HG02588 (cell line): ENCODE data around the gene PROSER3.
"Not testable (repeated sequence)": the region's sequence is repeated elsewhere in the genome, so short reads cannot be mapped to it uniquely, and the experiment has no call there.

Experiments
- ATAC-seq: cut with Tn5 transposase; IDR thresholded peaks from one replicate; pipeline ENCODE4 v1.9.1; 2021; ENCODE audit warnings: mild to moderate bottlenecking, moderate library complexity; ENCODE audit not compliant: unreplicated experiment

The PROSER3 gene

DNA sequence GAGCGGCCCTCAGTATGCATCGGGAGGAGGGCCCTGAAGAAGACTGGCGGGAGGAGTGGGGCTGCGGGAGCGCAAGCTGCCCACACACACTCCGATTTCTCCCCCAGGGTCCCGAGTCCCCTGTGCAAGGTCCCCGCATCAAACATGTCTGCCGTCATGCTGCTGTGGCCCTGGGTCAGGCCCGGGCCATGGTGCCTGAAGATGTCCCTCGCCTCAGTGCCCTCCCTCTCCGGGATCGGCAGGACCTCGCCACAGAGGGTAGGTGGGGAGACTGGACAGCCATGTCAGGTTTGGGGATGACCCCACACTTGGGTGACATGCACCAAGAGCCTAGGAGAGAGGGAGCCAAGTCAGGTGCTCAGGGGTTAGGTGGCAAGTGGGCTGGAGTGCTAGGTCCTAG lies 35.5 kb upstream of the PROSER3 start:
- ATAC-seq: no peak

DNA sequence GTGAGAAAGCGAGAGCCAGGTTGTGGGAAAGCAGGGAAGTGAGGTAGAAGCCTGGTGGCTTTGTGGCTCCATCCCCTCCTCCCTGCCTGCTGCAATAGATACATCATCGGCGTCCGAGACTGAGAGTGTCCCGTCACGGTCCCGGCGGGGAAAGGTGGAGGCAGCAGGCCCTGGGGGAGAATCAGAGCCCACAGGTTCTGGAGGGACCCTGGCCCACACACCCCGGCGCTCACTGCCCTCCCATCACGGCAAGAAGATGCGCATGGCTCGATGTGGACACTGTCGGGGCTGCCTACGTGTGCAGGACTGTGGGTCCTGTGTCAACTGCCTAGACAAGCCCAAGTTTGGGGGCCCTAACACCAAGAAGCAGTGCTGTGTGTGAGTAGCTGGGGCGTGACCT lies 35.1 kb upstream of the PROSER3 start:
- no peak for ATAC-seq

DNA sequence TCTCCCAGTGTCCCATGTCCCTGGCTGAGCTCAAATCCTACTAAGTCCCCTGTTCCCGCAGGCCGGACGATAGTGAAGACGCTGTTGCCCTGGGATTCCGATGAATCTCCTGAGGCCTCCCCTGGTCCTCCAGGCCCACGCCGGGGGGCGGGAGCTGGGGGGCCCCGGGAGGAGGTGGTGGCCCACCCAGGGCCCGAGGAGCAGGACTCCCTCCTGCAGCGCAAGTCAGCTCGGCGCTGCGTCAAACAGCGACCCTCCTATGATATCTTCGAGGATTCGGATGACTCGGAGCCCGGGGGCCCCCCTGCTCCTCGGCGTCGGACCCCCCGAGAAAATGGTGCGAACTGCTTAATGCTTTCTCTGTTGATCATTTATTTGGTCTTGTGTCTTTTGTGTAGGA lies 34.3 kb upstream of the PROSER3 start:
- no peak for ATAC-seq

DNA sequence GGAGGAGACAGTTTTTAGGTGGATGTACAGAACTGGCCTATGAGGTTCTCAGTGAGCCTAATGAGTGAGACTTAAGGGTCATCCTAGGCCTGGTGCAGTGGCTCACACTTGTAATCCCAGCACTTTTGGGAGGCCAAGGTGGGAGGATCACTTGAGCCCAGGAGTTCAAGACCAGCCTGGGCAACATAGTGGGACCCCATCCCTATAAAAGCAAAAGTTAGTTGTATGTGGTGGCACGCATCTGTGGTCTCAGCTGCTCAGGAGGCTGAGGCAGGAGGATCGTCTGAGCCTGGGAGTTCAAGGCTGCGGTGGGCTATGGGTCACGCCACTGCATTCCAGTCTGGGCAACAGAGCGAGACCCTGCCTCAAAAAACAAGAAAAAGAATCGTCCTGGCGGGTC lies 33.8 kb upstream of the PROSER3 start:
- not testable (repeated sequence) for ATAC-seq

DNA sequence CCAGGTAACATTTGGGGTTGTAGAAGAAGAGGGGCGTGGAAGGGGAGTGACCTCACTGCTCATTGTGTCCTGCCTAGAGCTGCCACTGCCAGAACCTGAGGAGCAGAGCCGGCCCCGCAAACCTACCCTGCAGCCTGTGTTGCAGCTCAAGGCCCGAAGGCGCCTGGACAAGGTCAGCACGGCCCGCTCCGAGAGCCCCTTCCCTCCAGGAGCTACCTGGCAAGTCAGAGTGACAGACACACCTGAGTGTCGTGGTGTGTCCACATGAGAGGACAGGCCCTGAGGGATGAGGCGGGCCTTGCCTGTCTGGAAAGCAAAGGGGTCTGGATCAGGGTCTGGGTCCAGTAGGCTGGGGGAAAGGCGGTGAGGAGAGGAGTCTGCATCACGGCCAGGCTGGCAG lies 33.4 kb upstream of the PROSER3 start:
- no peak for ATAC-seq

DNA sequence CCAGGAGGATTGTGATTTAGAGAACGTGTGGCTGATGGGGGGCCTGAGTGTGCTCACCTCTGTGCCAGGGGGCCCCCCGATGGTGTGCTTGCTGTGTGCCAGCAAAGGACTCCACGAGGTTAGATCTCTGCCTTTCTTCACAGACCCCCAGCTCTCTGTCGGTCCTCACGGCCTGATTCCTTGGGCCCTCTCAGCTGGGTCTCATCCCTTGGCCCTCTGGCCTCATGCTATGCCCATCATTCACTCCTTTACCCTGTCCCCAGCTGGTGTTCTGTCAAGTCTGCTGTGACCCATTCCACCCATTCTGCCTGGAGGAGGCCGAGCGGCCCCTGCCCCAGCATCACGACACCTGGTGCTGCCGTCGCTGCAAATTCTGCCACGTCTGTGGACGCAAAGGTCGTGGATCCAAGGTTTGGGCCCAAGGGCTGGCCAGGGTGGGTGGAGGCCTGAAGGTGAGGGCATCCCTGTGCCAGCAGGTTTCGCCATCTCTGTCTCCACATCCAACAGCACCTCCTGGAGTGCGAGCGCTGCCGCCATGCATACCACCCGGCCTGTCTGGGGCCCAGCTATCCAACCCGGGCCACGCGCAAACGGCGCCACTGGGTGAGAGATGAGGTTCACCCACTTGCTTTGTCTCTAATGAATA lies 32.6 kb upstream of the PROSER3 start:
- no peak for ATAC-seq

DNA sequence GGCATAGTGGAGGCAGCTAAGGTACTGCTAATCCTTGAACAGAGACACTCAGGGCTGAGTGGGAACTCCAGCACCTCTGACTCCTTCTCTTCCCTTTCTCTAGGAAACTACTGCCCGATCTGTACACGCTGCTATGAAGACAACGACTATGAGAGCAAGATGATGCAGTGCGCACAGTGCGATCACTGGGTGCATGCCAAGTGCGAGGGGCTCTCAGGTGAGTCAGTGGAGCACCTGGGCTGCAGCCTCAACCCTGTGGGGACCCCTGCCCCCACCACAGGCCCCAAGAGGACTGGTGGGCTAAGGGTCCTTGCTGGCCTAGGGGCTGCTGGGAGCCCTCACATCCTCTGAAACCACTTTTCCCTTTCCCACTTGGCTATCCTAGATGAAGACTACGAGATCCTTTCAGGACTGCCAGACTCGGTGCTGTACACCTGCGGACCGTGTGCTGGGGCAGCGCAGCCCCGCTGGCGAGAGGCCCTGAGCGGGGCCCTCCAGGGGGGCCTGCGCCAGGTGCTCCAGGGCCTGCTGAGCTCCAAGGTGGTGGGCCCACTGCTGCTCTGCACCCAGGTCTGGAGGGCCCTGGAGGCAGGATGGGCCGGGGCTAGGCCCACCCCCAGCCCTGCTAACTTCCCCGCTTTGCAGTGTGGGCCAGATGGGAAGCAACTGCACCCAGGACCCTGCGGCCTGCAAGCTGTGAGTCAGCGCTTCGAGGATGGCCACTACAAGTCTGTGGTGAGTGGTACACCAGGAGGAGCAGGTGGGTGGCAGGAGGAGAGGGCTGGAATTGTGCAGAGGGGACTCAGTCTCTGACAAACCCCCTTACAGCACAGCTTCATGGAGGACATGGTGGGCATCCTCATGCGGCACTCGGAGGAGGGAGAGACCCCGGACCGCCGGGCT lies 30.7 kb upstream of the PROSER3 start:
- ATAC-seq: no peak

DNA sequence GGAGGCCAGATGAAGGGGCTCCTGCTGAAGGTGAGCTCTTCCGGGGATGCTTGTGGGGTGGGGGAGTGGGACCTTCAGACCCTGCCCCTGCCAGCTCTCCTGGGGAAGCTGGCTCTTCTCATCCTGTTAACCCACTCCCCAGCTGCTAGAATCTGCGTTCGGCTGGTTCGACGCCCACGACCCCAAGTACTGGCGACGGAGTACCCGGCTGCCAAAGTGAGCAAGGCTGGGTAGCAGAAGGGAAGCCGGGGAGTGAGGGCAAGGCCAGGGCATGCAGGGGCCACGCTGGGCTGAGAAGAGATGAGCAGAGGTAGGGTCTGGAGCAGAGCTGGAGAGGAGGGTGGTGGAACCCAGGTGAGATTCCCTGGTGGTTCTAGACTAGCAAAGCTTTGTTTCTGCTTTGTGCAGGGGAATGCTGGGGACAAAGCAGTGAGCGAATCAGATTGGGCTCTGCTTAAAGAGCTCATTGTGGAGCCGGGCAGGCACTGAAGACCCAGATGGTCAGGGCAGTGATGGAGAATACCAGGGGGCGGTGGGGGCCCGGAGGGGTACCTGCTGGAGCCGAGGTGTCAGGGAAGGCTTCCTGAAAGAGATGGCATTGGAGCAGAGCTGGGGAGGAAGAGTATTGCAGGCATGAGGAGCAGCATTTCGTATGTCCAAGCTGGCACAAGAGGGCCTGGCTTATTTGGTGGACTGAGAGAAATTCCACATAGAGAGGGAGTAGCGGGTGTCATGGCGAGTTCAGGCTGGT lies 29.8 kb upstream of the PROSER3 start:
- ATAC-seq: no peak

DNA sequence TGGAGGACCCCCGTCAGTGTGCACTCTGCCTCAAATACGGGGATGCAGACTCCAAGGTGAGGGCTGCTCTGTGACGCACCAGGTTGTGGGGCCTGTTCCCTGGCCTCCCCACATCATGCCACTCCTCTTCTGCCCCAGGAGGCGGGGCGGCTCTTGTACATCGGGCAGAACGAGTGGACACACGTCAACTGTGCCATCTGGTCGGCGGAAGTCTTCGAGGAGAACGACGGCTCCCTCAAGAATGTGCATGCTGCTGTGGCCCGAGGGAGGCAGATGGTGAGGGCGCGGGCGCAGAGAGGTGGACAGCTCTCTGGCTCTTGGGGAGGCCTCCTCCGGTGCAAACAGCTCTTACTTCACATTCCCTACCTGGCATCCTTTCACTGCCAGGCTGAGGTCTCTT lies 29.0 kb upstream of the PROSER3 start:
- ATAC-seq: no peak

DNA sequence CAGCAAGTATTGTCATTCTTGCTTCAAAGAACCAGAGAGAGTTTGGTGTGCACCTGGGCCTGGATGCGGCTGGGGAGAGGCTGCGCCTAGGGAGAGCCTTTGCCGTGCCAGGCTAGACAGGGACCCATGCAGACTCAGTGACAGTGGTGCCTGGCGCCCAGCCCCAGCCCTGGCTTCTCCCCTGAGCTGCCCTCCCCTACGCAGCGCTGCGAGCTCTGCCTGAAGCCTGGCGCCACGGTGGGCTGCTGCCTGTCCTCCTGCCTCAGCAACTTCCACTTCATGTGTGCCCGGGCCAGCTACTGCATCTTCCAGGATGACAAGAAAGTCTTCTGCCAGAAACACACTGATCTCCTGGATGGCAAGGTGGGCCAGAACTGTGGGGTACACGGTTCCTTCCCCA lies 28.2 kb upstream of the PROSER3 start:
- ATAC-seq: no peak

DNA sequence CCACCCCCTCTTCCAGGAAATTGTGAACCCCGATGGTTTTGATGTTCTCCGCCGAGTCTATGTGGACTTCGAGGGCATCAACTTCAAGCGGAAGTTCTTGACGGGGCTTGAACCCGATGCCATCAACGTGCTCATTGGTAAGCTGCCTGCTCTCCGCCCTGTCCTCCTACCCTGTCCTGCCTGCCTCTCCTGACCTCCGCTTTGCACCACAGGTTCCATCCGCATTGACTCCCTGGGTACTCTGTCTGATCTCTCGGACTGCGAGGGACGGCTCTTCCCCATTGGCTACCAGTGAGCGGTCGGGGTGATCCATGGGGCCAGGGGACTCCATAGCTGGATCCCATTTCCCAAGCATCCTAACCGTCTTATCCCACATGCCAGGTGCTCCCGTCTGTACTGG lies 27.6 kb upstream of the PROSER3 start:
- ATAC-seq: no peak

DNA sequence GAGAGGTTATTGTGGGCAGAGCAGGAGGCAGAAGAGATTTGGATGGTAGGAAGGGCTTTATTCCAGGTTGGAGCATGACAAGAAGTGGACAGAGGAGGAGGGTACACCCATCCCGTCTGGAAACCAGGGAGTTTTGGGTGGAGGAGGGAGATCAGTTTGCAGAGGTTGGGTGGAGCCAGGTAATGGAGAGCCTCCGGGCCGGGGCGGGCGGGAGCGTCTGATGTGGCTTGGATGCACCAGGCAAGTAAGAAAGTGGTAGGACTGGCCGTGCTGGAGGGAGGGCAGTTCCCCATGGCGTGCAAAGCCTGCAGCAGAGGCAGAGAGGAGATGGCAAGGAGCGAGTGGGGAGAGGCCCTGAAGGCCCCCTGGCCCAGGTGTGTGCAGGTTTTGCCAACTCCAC lies 26.6 kb upstream of the PROSER3 start:
- no peak for ATAC-seq

DNA sequence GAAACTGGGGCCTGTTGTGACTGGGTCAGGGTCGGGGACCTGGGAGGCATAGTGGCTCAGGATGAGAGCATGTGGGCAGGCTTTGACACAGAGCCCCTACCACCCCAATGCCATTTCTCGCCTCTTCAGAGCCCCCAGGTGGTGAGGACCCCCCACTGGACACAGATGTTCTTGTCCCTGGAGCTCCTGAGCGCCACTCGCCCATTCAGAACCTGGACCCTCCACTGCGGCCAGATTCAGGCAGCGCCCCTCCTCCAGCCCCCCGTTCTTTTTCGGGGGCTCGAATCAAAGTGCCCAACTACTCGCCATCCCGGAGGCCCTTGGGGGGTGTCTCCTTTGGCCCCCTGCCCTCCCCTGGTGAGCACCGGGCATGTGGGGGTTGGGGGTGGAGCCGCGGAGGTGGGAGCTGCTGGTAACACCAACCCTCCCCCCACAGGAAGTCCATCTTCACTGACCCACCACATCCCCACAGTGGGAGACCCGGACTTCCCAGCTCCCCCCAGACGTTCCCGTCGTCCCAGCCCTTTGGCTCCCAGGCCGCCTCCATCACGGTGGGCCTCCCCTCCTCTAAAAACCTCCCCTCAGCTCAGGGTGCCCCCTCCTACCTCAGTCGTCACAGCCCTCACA lies 26.1 kb upstream of the PROSER3 start:
- ATAC-seq: no peak

DNA sequence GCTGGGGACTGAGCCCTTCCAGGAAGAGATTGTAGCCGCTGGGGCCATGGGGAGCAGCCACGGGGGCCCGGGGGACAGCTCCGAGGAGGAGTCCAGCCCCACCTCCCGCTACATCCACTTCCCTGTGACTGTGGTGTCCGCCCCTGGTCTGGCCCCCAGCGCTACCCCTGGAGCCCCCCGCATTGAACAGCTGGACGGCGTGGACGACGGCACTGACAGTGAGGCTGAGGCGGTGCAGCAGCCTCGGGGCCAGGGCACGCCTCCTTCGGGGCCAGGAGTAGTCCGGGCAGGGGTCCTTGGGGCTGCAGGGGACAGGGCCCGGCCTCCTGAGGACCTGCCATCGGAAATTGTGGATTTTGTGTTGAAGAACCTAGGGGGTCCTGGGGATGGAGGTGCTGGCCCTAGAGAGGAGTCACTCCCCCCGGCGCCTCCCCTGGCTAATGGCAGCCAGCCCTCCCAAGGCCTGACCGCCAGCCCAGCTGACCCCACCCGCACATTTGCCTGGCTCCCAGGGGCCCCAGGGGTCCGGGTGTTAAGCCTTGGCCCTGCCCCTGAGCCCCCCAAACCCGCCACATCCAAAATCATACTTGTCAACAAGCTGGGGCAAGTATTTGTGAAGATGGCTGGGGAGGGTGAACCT lies 25.3 kb upstream of the PROSER3 start:
- no peak for ATAC-seq

DNA sequence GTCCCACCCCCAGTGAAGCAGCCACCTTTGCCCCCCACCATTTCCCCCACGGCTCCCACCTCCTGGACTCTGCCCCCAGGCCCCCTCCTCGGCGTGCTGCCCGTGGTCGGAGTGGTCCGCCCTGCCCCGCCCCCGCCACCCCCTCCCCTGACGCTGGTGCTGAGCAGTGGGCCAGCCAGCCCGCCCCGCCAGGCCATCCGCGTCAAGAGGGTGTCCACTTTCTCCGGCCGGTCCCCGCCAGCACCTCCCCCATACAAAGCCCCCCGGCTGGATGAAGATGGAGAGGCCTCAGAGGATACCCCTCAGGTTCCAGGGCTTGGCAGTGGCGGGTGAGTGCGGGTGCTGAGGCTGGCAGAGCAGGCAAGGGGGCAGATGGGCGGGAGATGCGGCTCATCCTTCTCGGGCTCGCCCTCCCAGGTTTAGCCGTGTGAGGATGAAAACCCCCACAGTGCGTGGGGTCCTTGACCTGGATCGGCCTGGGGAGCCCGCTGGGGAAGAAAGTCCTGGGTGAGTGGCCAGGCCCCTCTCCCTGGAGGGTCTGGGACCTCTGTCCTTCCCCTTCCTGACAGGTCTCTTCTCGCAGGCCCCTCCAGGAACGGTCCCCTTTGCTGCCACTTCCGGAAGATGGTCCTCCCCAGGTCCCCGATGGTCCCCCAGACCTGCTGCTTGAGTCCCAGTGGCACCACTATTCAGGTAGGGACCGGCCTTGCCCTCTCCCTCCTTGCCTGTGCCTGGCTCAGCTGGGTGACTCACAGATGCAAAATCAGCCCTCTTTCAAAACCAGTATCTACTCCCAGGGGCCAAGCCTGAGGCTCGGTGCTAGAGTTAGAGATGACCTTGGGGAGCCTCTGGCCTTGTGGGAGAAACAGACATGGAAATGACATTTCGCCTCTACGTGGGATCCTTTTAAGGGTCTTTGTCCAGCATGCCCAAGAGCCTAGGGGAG lies 24.5 kb upstream of the PROSER3 start:
- ATAC-seq: no peak

DNA sequence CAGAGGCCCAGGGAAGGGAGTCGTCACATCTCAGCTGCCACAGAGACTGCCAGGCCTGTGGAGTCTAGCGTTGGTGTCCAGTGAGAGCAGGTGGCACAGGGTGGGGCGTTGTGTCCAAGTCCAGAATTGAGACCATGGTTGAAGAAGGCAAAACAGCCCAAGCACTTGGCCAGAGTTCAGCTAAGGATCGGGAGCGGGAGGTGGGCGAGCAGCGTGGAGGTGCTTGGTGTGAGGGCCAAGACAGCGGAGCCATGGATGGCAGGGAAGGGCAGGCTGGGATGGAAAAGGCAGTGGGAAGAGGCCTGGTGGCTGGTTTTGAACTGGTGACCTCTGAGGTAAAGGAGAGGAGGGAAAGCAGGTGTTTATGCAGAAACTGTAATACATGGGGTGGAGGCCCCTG lies 23.7 kb upstream of the PROSER3 start:
- ATAC-seq: no peak

DNA sequence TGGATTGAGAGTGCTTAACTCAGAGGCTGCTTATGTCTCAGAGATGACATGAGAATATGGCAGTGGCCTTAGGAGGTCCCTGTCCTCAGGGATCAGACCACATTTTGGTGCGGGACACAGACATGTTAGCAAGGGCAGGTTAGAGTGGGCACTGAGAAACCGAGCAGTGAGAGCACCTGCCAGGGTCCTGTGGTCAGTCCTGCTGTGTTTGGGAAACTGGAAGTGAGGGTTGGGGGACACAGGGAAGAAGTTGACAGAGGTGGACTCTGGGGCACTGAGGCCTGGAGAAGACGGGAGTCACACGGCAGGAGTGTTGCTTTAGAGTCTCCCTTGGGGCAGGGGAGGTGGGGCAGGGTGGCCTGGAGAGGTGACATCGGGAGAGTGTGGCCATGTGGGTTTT lies 23.1 kb upstream of the PROSER3 start:
- ATAC-seq: no peak

DNA sequence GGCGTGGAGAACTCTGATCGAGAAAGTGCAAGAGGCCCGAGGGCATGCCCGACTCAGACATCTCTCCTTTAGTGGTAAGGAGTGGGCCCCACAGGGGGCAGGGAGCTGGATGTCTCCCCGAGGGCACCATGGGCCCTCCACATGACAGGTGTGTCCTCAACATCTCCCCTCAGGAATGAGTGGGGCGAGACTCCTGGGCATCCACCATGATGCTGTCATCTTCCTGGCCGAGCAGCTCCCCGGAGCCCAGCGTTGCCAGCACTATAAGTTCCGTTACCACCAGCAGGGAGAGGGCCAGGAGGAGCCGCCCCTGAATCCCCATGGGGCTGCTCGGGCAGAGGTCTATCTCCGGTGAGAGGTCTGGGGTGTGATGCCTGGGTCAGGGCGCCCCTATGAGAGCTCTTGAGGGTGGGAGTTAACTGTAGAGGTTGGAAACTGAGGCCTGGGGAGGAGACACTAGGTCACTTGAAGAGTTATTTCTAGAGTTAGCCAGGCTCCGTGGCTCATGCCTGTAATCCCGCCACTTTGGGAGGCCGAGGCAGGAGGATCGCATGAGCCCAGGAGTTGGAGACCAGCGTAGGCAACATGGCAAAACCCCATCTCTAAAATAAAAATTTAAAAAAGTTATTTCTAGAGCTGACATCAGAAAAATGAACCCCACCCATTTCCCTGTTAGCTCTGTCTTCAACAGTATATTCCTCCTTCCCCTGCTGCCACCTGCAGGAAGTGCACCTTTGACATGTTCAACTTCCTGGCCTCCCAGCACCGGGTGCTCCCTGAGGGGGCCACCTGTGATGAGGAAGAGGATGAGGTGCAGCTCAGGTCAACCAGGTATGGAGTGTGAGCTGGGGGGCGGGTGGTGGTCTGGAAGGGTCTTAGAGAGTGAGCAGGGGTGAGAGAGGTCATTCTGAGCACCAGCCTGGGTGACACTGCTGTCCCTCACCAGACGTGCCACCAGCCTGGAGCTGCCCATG lies 20.8 kb upstream of the PROSER3 start:
- no peak for ATAC-seq
